ENCODE data around the gene KRT24.
"Not testable (repeated sequence)": the region's sequence is repeated elsewhere in the genome, so short reads cannot be mapped to it uniquely, and the experiment has no call there.

KRT24 gene

GRCh38 chr17:40750391-40750790, 46.8 kb upstream of the KRT24 start (continued):
- TF ChIP-seq, protein P1, sequence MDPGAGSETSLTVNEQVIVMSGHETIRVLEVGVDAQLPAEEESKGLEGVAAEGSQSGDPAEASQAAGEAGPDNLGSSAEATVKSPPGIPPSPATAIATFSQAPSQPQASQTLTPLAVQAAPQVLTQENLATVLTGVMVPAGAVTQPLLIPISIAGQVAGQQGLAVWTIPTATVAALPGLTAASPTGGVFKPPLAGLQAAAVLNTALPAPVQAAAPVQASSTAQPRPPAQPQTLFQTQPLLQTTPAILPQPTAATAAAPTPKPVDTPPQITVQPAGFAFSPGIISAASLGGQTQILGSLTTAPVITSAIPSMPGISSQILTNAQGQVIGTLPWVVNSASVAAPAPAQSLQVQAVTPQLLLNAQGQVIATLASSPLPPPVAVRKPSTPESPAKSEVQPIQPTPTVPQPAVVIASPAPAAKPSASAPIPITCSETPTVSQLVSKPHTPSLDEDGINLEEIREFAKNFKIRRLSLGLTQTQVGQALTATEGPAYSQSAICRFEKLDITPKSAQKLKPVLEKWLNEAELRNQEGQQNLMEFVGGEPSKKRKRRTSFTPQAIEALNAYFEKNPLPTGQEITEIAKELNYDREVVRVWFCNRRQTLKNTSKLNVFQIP (CRISPR knock-in tag; IDR thresholded peaks at IDR 0.05; ENCODE audit: borderline replicate concordance, low read depth) = no peak
- TF ChIP-seq RARB (CRISPR knock-in tag; IDR thresholded peaks at IDR 0.05) = no peak
- TF ChIP-seq GLIS3 (CRISPR knock-in tag; IDR thresholded peaks at IDR 0.05) = no peak
- no peak for TF ChIP-seq CSDC2 (CRISPR knock-in tag; IDR thresholded peaks at IDR 0.05)

DNA sequence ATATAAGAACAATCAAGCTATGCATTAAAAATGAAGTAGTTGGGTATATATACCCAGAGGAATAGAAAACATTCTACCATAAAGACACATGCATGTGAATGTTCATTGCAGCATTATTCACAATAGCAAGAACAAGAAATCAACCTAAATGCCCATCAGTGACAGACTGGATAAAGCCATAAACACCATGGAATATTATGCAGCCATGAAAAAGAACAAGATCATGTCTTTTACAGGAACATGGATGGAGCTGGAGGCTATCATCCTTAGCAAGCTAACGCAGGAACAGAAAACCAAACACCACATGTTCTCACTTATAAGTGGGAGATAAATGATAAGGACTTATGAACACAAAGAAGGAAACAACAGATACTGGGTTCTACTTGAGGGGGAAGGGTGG, 45.1 kb upstream of the KRT24 start:
- not testable (repeated sequence) for ATAC-seq

DNA sequence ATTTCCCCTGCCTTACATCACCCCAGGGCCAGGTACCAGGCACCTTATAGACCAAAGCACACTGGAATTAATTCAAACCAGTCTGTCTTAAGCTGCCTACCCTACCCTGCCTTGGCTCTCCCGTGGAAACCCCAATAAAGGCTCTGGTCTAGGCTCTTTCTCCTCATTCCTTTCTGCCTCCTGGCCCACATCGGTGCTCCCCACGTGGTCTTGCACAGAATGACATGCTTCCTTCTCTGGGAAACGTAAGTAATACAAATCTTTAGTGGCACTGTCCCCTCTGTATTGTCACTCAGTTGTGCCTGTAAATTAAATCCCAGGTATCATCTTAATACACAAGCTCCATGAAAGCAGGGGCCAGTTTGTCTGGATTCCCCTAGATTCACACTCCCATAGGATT, 35.0 kb upstream of the KRT24 start:
- TF ChIP-seq PATZ1 (CRISPR knock-in tag; IDR thresholded peaks at IDR 0.05; ENCODE audit: borderline replicate concordance) = no peak
- no peak for TF ChIP-seq ESRRG (CRISPR knock-in tag; IDR thresholded peaks at IDR 0.05)
- TF ChIP-seq ZNF565 (CRISPR knock-in tag; conservative IDR thresholded peaks at IDR 0.05; ENCODE audit: low read depth) = no peak
- no peak for ATAC-seq

DNA sequence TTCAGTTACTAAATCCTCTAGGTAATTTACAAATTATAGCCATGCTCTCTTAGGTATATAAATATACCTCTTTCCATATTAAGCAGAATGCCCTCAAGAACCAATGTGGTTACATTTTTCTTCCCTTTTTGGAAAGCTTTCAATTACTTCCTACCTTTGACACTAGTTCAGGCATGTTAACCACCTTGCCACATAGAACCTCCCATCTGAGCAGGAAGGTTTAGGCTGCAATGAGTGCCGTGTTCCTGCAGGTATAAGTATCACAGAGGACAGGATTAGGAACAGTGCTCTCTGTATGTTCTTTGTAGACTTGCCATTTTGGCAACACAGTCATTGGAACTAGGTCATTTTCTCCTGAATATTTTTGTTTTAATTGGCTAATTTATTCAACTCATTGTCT, 31.5 kb upstream of the KRT24 start:
- TF ChIP-seq, protein P2, sequence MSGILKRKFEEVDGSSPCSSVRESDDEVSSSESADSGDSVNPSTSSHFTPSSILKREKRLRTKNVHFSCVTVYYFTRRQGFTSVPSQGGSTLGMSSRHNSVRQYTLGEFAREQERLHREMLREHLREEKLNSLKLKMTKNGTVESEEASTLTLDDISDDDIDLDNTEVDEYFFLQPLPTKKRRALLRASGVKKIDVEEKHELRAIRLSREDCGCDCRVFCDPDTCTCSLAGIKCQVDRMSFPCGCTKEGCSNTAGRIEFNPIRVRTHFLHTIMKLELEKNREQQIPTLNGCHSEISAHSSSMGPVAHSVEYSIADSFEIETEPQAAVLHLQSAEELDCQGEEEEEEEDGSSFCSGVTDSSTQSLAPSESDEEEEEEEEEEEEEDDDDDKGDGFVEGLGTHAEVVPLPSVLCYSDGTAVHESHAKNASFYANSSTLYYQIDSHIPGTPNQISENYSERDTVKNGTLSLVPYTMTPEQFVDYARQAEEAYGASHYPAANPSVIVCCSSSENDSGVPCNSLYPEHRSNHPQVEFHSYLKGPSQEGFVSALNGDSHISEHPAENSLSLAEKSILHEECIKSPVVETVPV (CRISPR knock-in tag; IDR thresholded peaks at IDR 0.05) = no peak
- TF ChIP-seq ARNTL (CRISPR knock-in tag; IDR thresholded peaks at IDR 0.05; ENCODE audit: borderline replicate concordance, low read depth) (no peak), TOX (CRISPR knock-in tag; IDR thresholded peaks at IDR 0.05; ENCODE audit: borderline replicate concordance) (no peak), ISL1 (CRISPR knock-in tag; IDR thresholded peaks at IDR 0.05) (no peak)
- no peak for ATAC-seq

DNA sequence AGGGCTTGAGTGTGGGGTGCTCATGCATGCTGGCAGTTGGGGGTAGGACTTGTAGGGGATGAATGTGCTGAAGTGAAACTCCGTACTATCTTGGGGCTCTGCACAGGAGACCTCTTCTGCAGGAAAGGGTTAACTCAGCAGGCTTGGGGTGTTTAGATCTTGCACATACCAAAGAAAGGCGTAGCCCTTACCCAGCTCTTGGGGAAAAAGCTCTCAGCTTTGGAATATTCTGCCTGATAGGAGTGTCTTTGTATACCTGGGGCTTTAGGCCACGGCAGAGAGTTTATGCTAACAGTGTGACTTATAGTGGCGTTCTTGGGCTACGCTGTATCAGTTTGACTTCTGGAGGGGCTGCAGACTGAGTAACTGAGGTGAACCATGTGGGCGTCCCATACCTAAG, 30.5 kb upstream of the KRT24 start:
- no peak for ATAC-seq
- no peak for TF ChIP-seq SNAI2 (CRISPR knock-in tag; IDR thresholded peaks at IDR 0.05)
- no peak for TF ChIP-seq TCF4 (CRISPR knock-in tag; IDR thresholded peaks at IDR 0.05; ENCODE audit: borderline replicate concordance)
- no peak for TF ChIP-seq TSHZ2 (CRISPR knock-in tag; IDR thresholded peaks at IDR 0.05)
- TF ChIP-seq PATZ1 (CRISPR knock-in tag; IDR thresholded peaks at IDR 0.05; ENCODE audit: borderline replicate concordance) = no peak
- TF ChIP-seq CSDC2 (CRISPR knock-in tag; IDR thresholded peaks at IDR 0.05) = no peak
- TF ChIP-seq ZC3H10 (CRISPR knock-in tag; IDR thresholded peaks at IDR 0.05) = no peak
- TF ChIP-seq BACH2 (CRISPR knock-in tag; IDR thresholded peaks at IDR 0.05; ENCODE audit: borderline replicate concordance) = no peak

Measured in SK-N-SH treated with all-trans-retinoic acid at 6 μM for 48 hours (cell line).